Kidney tubule cell (primary cell): ENCODE results near the gene RAD50.
A peak's percentile ranks its signal among the peaks of the same experiment; 100 is the strongest.
"Not testable (repeated sequence)": the region's sequence is repeated elsewhere in the genome, so short reads cannot be mapped to it uniquely, and the experiment has no call there.

Experiments used
- DNase-seq: peaks from one replicate; pipeline ENCODE4 v3.0.0-alpha.2; 2018; ENCODE audit warnings: low spot score

RAD50 gene

DNA sequence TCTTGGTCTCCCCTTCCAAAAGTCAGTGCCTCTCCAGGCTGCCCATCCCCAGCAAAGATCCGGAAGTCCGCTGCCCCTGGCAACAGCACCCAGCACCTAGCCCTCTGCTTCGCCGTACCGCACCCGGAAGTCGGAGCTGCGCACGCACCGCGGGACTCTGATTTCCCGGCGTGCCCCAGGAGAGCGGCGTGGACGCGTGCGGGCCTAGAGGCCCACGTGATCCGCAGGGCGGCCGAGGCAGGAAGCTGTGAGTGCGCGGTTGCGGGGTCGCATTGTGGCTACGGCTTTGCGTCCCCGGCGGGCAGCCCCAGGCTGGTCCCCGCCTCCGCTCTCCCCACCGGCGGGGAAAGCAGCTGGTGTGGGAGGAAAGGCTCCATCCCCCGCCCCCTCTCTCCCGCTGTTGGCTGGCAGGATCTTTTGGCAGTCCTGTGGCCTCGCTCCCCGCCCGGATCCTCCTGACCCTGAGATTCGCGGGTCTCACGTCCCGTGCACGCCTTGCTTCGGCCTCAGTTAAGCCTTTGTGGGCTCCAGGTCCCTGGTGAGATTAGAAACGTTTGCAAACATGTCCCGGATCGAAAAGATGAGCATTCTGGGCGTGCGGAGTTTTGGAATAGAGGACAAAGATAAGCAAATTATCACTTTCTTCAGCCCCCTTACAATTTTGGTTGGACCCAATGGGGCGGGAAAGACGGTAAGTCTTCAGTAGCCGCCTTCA lies at the start of gene RAD50:
Gene RAD50 (plus strand): TSS at position 215 of the 715 bp plus-strand sequence. CDS start 348 bp downstream, at position 563.
- DNase-seq = peak; percentile 93

DNA sequence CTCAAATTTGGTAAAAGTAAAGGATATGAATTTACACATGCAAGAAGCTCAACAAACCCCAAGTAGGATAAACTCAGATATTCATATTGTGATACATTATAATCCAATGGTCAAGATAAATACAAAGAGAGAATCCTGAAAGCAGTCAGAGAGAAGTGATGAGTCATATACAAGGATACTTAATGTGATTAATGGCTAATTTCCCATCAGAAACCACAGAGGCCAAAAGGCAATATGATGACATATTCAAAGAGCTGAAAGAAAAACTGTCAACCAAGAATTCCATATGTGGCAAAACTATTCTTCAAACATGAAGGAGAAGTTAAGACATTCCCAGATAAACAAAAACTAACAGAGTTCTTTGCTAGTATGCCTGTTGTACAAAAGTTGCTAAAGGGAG lies 46.7 kb upstream of the RAD50 start:
- DNase-seq = peak; percentile 75

DNA sequence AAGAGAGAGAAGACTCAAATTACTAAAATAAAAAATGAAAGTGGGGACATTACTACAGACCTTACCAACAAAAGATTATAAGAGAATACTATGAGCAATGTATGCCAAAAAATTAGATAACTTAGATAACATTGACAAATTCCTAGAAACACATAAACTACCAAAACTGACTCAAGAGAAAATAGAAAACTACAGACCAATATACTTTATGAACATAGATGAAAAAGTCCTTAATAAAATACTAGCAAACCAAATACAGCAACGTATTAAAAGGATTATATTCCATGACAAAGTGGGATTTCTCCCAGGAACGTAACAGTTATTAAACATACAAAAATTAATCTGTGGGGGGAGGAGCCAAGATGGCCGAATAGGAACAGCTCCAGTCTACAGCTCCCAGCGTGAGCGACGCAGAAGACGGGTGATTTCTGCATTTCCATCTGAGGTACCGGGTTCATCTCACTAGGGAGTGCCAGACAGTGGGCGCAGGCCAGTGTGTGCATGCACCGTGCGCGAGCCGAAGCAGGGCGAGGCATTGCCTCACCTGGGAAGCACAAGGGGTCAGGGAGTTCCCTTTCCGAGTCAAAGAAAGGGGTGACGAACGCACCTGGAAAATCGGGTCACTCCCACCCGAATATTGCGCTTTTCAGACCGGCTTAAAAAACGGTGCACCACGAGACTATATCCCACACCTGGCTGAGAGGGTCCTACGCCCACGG lies 43.0 kb upstream of the RAD50 start:
- DNase-seq = not testable (repeated sequence)

- DNase-seq = not testable (repeated sequence)
Observed at GRCh38 chr5:132522067-132522466, 34.7 kb upstream of the RAD50 start.

DNA sequence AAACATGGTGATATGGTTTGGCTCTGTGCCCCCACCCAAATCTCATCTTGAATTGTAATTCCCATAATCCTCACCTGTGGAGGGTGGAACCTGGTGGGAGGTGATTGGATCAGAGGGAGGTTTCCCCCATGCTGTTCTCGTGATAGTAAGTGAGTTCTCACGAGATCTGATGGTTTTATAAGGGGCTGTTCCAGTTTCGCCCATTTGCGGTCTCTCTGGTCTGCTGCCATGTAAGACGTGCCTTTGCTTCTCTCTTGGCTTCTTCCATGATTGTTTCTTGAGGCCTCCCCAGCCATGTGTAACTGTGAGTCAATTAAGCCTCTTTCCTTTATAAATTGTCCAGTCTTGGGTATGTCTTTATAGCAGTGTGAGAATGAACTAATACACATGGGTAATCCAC lies 31.9 kb upstream of the RAD50 start:
- DNase-seq = not testable (repeated sequence)

- no peak for DNase-seq
Observed at GRCh38 chr5:132525299-132525724, 31.5 kb upstream of the RAD50 start.

- DNase-seq = peak; percentile 75
Observed at GRCh38 chr5:132526290-132526973, 30.3 kb upstream of the RAD50 start.

- DNase-seq = peak; percentile 17
Observed at GRCh38 chr5:132526974-132527564, 29.7 kb upstream of the RAD50 start.

DNA sequence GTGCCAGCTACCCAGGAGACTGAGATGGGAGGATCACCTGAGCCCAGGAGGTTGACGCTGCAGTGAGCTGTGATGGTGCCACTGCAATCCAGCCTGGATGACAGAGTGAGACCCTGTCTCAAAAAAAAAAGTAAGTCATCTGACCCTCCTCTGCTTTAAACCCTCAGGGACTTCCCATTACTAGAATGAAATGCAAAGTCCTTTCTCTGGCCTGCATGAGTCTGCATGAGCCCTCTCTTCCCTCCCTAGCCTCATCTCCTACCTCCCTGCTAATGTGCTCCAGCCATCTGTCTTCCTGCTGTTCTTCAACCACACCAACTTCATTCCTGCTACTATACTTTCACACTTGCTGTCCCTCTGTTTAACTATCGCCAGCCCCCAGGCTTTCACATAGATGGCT lies 28.8 kb upstream of the RAD50 start:
- DNase-seq = no peak

GRCh38 chr5:132528866-132529634 lies 27.7 kb upstream of the RAD50 start:
- no peak for DNase-seq

DNA sequence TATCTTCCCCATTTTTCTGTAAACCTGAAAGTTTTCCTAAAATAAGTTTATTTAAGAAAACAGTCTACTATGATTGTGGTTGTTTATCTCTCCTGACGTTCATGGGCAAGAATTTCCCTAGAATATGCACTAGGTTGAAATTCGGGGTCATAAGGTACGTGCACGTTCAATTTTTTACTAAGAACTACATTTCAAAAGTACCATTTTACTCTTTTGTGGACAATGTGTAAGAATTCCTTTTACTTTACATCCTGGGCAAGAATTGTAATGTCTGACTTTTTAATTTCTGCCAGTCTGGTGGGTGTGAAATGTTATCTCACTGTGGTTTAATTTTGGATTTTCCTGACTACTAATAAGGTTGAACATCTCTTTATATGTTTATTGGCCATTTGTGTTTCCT lies 25.8 kb upstream of the RAD50 start:
- DNase-seq = no peak

DNA sequence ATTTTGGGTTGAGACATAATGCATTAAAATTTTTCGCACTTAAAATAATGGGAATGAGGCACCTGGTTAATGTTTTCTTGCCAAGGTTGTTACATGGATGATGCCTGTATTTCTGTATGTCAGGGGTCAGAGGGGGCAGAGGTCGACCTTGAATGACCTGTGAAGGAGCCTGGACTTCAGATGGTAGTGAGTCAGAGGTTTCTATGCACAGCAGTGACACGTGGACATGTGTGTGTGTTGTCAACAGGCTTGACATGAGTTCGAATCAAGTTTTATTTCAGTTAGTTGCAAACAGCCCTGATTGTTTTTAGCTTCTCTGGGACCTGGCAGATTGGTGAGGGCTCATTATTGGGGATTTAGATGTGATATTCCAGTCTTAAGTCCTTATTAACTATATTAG lies 17.1 kb upstream of the RAD50 start:
- DNase-seq = no peak

DNA sequence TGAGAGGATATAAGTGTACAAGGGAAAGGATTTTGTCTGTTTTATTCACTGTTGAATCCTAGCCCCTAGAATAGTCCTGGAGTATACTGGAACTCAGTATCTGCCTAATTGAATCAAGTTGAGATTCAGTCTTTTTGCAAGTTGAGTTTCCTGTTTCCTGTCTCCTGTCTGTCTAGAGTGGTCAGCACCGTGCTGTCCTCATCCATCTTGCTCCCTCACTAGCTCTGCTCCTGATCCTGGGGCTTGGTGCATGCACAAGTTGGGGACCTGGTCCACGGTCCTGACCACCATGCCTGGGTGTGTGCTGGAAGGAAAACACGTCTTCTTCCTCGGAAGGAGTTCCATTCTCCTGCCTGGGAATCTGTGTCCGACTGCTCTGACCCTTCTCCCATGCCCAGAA lies 16.6 kb upstream of the RAD50 start:
- DNase-seq = no peak

GRCh38 chr5:132540764-132541163 lies 16.0 kb upstream of the RAD50 start:
- no peak for DNase-seq

DNA sequence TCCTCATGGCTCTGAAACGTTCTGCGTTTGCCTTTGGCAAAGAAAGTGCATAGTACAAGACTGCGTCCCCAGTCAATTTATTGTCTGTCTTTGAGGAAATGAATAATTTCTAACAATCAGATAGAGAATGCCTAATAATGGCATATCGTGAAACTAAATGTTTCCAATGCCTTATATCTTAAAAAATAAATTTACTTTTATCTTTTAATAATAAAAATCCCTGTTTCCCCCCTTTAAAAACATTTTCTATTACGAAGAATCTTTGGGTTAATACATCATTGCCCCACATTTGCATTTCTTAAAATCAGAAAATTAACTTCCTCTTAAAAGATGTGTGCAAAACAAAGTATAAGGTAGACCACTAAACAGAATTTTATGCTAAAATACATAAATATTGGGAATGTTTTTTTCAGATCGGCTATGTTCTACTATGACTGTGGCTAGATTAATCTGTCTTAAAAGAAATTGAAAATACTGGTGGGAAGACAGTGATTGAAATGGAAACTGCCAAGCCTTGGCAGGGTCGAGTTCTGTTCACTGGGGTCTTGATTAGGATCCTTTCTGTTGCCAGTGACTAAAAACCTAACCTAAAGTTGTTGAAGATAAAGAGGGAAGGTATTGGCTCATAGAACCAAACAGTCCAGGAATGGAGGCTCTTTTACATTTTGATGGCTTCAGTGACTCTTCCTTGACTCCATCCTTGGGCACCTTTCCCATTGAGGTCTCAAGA lies 13.1 kb upstream of the RAD50 start, which contains the start of gene IL5:
Gene IL5 (minus strand): TSS at position 51 of the 730 bp plus-strand sequence. CDS start 44 bp downstream, at position 7.
- no peak for DNase-seq

GRCh38 chr5:132546108-132546507 lies 10.7 kb upstream of the RAD50 start:
- DNase-seq = no peak

GRCh38 chr5:132547269-132547668 lies 9.5 kb upstream of the RAD50 start:
- DNase-seq = no peak

- not testable (repeated sequence) for DNase-seq
Observed at GRCh38 chr5:132548834-132549233, 7.9 kb upstream of the RAD50 start.

DNA sequence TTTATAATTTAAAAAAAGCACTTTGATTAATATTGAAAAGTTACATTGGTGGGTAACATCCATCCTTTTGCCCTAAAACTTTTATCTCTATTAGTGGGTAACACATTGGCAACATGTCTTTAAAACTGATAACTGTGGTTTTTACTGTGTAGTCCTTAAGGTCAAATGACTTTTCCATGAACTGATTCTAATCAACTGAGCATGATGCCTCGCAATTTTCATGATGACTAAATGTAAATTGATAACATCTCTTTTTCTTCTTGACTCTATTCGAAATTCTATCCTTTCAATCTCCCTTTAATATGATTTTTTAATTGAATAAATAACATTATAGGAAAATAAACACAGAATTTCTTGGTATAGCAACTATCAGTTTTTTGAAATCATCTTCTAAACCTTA lies 7.2 kb upstream of the RAD50 start:
- DNase-seq = no peak

DNA sequence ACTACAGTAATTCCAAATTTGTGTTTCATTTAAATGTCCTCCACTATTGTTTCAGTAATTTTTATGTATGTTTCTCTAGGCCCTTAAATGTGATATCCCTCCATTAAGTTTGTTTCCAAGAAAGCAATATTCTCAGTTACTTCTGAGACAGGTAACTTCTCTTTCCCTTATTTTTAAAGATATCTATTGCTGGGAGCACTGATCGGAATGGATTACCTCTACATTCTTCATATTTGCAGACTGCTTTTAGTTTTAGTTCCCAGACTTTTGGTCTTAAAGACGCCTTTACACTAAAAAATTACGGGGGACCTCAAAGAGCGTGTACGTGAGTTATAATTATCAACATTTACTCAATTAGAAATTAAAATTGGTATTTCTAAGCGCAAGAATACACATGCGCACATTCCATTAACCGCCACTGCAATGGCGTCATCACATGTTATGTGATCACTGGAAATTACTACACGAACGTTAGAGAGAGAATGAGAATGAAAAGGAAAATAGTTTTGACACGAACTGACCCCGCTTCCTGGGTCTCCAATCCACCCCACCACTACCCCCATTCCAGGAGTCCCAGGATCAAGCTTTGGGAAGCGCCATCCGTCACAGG lies 519 bp upstream of the RAD50 start:
- peak; percentile 2 for DNase-seq
